GM21528 (cell line): ENCODE data around the gene AGRN.
"Not testable (repeated sequence)": the region's sequence is repeated elsewhere in the genome, so short reads cannot be mapped to it uniquely, and the experiment has no call there.

Experiments used
- ATAC-seq: cut with Tn5 transposase; IDR thresholded peaks from one replicate; pipeline ENCODE4 v1.9.1; 2021; ENCODE audit warnings: mild to moderate bottlenecking, moderate library complexity; ENCODE audit not compliant: unreplicated experiment, low FRiP score

The AGRN gene

DNA sequence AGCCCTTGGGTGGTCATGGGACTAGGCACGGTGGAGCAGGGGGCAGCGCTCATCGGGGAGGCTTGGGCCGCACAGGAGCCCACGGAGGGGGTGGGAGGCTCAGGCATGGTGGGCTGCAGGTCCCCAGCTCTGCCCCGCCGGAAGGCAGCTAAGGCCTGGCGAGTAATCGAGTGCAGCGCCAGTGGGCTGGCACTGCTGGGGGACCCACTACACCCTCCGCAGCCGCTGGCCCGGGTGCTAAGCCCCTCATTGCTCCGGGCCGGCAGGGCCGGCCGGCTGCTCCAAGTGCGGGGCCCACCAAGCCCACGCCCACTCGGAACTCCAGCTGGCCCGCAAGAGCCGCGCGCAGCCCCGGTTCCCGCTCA, 1.6 kb upstream of the AGRN start:
- ATAC-seq: not testable (repeated sequence)

DNA sequence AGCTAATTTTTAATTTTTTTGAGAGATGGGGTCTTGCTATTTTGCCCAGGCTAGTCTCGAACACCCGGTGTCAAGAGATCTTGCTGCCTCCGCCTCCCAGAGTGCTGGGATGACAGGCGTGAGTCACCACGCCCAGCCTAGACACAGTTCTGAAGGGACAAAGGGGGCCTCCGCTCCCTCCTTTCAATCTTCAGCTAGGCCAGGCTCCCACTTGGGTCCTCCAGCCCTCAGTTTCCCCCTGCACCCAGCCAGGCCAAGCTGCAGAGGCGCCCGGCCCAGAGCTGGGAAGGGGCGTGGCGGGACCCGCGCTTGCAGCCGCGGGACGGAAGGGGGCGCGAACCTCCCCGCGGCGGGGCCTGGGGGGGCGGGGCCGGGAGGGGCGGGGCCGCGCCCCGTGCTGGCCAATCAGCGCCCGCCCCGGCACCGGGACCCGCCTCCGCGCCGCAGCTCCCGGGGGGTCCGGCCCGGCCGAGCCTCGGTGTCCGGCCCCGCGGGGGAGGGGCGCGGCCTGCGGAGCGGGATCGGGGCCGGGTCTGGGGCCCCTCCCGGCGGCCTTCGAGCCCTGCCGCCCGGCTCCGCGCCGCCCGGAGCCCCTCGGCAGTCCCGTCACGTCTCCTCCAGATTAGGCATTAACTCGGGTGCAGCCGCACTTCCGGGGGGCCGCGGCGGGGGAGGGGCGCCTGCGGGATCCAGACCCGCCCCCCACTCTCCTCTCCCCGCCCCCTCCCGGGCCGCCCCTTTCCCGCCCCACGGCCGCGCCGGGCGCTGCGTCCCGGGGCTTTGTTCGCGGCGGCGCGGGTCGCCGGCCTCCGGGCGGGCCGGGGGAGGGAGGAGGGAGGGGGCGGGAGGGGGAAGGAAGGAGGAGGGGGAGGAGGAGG, 559 bp upstream of the AGRN start:
- peak; percentile 60 for ATAC-seq

DNA sequence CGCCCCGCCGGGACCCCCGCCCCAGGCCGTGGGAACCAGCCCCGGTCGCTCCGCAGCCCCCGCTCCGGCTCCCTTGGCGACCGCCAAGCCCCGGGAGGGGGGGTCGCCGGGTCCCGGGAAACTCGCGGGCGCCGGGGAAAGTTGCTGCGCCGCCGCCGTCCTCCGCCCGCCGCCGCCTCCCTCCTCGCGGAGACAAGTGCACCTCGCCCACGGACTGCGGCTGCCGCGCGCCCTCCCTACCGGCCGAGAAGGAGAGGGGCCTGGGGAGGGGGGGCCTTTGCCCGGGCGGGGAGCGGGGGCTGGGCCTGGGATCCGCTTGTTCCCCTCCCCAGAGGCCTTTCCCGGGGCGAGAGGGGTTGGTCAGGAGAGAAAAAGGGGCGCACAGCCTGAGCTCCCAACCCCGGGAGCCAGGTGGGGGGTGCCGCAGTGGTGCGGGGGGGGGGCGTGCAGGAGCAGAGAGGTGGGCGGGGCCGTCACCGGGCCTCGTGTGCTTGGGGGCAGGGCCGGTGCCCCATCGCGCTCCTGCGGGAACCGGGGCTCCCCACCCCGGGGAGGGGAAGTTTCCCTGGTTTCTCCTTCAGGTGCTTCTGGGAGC, 592 bp downstream of the AGRN start:
- peak; percentile 24 for ATAC-seq

DNA sequence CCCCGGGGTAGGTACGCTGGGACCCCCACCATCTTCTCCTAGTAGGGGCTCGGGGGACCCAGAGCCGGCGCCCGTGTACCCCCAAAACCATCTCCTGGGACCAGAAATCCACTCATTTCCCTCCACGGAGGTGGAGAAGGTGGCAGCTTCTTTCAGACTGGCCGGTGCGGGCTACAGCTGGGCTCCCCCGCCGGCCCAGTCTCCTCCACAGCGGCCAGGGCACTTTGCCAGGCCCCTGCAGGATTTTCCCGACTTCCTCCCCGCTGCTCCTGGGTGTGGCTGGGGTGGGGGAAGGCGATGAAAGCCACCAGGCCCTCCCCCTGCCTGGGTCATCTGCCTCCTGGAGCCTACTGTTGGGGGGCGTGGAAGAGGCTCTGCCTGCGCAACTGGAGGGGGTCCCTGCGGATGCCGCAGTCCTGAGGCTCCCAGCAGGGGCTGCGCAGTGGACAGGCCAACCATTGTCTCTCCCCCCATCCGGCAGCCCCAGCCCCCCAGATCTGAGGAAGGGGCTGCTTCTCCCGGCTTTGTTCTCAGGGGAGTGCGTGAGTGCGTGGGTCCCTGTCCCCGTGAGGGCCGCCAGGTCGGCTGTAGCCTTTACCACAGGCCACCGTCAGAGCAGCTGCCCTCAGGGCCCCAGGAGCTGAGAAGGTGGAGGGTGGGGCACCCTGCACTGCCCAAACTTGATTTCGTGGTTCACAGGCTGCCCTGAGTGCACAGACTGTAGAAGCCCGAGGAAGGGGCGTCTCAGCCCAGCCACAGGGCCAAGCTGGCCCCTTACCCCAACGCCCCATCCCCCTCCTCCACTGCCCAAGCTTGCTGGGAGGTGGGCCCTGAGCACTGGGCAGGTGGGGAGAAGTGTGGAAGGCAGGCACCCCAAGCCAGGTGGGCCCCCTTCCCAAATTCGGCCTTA, 1.3 kb downstream of the AGRN start:
- no peak for ATAC-seq

DNA sequence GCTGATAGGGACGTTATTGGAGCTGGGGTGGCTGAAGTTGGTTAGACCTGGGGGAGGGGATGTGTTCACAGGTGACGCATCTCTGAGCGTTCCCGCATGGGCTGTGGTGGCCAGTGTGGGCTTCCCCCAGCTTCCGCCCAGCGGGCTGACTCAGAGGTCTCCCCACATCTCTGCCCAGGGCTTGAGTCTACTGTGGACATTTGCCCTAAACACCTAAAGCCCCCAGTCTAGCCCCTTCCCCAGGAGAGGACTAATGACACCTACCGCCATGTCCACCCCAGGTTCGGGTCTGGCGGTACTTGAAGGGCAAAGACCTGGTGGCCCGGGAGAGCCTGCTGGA, 2.0 kb downstream of the AGRN start:
- ATAC-seq: no peak

DNA sequence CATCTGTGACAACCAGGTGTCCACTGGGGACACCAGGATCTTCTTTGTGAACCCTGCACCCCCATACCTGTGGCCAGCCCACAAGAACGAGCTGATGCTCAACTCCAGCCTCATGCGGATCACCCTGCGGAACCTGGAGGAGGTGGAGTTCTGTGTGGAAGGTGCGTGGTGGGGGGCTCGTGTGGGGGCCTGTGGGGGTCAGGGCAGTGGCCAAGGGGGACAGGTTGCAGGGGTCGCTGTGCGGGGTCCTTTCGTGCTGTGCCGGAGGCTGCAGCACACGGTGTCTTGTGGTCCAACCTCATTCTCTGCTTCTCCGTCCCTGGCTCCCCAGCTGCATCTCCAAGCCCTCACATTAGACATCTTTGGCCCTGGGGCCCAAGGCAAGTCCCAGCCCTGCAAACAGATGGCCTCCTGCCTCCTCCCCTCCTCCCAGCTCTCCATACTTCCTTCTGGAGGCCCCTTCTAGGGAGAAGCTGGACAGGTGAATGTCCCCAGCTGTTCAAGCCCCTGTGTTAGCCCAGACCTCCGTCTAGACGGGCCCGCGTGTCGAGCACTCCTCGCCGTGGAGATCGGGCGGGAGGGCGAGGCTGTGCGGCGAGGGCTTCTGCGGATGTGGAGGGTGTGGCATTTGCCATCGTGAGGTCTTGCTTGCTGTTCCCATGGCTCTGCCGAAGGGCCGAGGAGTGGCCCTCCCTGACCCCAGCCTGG, 2.5 kb downstream of the AGRN start:
- ATAC-seq: no peak

DNA sequence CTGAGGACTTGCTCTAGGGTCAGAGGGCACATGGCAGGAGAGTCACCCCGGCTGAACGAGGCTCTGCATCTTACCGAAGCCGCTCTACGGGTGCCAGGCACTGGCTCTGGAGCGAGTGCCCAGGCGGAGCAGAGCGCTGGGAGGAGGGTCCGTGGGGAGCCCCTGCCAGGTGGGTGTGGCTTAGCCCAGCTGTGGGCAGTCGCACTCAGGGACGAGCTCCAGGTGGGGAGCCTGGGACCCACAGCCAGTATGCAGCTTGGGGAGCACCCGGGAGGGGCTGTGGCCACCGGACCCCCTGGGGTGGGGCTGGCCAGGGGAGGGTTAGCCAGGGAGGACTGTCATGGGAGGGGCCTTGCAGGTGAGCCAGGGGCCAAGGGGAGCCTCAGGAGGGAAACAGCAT, 3.8 kb downstream of the AGRN start:
- ATAC-seq: no peak

DNA sequence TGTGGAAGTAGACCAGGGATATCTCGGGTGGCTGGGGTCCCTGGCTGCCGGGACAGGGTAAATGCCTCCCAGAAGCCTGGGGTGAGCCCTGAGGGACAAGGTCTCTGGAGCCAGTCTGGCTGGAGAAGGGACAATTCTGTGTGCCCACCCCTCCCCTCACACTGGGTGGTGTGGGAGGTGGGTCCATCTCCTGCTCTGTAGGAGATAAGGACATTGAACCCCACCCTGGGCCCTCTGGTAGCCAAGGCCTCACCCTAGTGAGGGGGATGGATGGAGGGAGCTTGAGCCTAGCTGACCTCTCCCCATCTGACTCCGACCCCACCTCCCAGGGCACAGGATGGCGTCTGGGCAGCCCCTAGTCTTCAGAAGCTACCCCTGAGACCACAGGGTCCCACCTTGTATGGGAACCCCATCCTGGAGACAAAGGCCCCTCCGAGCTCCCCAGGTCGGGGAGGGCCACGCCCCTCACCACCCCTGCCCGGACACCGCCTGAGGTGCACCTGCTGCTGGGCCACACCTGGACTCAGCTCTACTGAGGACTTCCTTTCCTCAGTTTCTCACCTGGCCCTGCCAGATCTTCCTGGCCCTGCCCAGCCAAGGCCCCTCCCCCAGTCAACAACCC, 4.3 kb downstream of the AGRN start:
- no peak for ATAC-seq

DNA sequence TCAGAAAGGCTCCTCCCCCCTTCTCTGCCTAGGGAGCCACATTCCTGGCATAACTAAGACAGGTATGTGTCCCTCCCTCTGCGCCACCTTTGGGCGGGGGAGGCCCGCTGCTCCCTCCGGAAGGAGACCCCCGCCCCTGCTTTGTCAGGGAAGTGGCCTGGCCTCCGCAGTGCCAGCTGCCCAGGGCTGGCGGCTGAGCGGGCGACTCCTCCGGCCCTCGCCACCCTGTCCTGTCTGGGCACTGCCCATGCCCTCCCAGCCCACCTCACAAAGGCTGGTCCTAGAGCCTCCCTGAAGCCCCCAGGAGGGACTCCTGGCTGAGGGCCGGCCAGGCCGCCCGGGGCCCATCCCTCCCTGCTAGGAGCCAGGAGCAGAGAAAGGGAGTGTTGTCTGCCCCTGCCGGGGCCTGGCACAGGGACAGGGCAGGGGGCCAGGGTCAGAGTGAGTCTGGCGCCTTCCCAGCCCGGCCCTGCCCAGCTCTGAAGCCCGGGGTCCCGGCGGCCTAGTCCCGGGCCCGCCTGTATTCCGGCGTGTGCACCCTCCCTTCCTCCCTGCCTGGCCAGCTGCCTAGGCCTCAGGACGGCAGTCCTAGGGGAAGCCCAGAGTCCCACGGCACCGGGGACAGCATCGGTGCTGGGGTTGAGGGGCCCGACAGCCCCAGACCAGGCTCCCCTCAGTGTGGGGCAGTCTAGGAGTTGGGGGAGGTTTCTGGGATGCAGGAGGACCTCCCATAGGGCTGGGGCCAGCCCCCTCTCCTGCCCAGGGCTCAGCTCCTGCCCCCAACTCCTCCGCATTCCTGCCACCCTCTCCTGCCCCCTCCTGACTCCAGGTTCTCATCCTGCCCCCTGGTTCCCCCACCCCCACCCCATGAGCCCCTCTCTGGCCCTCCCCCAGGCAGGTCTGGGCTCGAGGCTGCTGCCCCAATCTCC, 5.1 kb downstream of the AGRN start:
- ATAC-seq: no peak

DNA sequence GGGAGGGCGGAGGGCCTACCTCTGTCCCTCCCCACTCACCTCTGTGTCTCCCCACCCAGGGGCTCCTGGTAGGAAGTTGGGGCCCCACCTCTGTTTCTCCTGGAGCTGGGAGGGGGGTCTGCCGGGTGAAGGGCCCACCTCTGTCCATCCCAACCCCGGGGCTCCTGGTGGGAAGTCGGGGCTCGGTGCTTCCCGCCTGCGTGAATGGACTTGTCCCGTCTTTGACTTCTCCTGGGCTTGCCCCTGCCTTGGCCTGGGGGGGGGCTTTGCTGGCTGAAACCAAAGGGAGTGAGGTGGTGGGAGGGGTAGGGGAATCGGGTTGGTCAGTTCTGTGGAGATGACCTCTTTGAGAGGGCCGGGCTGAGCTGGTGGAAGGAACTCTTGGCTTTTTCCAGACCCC, 5.8 kb downstream of the AGRN start:
- ATAC-seq: no peak

DNA sequence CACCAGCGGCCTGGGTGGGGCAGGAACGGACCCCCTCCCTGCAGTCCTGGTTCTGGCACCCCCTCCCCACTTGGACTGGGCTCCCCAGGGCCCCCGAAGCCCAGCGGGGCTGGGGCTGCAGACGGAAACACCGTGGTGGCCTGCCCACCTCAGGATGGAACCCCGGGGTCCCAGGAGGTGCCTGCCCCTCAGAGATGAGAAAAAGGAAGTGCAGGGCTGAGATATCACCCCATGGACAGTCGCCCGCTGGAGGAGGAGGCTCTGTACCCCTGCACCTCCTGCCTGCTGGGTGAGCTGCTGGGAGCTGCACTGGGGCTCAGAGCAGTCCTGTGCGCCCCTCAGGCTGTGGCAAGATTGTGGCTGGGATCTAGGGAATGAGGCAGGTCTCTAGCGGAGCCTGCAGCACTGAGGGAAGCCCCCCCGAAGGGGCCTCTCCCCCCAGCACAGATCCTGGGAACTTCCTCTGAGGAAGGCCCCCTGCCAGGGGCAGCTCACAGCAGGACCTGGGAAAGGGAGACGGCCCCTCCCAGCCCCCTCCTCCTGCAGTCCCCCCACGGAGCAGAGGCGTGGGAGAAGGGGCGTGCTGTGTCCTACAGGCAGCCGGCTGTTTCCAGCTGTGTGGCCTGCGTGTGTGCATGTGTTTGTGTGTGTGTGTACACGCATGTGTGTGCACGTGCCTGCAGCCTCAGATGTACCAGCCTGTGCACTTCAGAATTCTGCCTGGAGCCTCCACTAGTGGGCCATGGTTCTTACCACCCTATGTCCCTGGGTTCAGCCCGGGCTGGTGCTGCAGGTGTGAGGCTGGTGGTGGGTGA, 6.9 kb downstream of the AGRN start:
- no peak for ATAC-seq

DNA sequence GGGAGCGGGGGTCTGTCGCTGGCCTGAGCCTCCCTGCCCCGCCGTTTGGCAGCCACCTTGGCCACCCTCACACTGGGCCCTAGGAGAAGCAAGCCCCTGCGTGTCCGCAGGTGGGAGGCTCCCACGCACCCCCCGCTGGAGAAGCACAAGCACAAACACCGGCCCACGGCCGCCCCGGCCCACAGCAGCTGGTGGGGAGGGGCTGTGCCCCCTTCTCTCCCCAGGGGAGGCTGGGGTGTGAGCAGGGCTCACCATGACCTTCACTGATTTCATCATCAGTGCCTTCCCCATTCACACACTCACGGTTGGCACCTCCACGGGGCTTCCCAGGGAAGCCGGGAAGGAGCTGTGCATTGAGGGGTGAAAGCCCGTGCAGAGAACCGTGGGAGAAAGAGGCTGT, 7.9 kb downstream of the AGRN start:
- no peak for ATAC-seq

DNA sequence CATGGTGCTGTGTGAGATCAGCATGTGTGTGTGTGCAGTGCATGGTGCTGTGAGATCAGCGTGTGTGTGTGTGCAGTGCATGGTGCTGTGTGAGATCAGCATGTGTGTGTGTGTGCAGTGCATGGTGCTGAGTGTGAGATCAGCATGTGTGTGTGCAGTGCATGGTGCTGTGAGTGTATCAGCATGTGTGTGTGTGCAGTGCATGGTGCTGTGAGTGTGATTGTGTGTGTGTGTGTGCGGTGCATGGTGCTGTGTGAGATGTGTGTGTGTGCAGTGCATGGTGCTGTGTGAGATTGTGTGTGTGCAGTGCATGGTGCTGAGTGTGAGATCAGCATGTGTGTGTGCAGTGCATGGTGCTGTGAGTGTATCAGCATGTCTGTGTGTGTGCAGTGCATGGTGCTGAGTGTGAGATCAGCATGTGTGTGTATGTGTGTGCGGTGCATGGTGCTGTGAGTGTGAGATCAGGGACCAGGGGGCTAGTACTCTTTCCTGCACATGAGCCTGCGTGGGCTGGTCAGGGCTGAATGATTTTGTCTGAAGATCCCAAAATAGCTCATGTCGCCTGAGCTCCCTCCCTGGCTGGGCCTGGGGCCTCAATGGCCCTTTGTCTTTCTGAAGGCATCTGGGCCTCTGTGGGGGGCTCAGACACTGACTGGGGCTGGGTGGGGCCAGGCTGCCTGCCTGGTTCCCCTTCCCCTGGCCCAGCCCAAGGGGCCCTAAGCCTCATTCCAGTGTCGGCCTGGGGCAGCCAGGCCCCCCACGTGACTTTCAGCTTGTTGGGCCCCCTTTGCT, 11.1 kb downstream of the AGRN start:
- ATAC-seq: not testable (repeated sequence)

DNA sequence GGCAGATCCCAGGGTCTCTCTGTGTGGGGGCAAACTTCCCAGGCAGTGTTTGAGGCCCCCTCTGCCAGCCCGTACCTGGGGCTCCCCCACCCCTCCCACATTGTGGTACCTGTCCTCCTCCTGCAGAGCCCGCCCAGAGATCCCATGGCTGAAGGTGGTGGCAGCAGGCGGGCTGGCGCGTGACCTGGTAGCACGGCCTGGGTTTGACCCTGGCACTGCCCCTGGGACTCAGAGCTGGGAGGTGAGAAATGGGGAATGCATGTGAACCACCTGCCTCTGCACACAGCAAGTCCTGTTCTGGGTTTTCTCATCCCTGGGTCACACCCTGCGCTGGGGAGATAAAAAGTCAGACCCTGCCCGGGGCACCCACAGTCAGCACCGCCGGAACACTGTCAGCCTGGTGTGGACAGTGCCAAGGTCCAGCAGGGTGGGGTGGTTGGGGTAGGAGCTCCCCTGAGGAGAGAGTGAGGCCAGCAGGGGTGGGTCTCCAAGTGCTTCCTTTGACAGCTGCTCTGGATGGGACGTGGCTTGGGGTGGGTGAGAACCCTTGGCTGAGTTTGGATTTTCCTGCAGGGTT, 11.8 kb downstream of the AGRN start:
- ATAC-seq: no peak

DNA sequence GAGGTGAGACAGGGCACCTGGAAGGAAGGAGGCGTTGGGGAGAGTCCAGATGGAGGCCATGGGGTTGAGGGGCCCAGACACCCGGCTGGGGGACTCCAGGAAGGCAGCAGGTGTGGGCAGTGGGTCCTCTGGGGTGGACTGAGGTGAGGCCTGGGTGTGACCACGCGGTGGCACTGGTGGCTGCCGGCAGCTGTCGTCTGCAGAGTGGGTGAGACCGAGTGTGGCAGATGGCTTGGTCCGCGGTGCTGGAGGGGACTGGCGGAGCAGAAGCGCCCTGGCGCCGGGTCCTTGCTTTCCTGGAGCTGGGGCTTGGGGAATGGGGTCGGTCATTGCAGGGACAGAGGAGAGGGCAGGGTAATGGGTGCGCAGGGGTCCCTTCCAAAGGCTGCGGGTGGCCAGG, 12.5 kb downstream of the AGRN start:
- ATAC-seq: peak; percentile 3

DNA sequence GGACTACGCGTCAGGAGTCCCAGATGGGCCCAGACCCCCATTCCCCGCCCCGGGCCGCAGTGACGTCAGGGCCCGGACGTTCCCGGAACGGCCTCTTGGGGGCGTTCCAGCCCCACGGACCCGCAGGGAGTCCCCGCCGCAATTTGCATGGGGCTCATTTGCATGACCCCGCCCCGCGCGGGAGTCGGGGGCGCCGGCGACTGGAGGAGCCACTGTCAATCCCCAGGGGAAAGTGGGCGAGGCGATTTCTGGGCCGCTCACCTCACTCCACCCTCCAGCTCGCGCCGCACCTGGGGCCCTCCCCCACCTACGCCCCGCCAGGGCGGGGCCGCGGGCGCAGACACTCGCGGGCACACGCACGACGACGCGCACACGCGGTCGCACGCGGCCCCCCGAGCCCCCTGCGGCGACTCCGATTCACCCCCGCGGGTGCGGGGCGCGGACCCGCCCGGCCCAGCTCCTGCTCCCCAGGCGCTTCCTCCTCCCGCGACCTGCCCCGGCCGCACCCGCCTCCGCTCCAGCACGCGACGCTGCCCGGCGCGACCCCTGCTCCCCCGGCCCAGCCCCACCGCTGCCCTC, 13.2 kb downstream of the AGRN start:
- ATAC-seq: peak; percentile 82
